Thyroid gland (tissue), 4 donors: Measurements from ENCODE around the gene ERP29. TPM values are rescaled to one million over a fixed set of nuclear protein-coding genes. Genes with fewer than 3 reads are reported as not detected.

Experiments used
- DNase-seq, 2 donors: peaks; one replicate each; pipeline ENCODE4 v3.0.0-alpha.2; 2019
- H3K27ac ChIP-seq, 3 donors: fragments of 200-600 bp; sonication (generic); 1 replicate in 2 of 3; 2 replicates in 1 of 3; pipeline ENCODE4 v1.5.1; 2016 to 2019; ENCODE audit warnings: mild to moderate bottlenecking in 1 of 3, moderate library complexity in 1 of 3
- H3K27me3 ChIP-seq: fragments of 200-600 bp; sonication (generic); one replicate; pipeline ENCODE4 v1.5.1; 2019
- H3K36me3 ChIP-seq, 2 donors: fragments of 200-600 bp; sonication (generic); one replicate each; pipeline ENCODE4 v1.5.1; 2016 to 2019
- H3K4me1 ChIP-seq, 2 donors: fragments of 200-600 bp; sonication (generic); one replicate each; pipeline ENCODE4 v1.5.1; 2017 to 2019
- H3K4me3 ChIP-seq, 3 donors: fragments of 200-600 bp; sonication (generic); replicated peaks in 1 of 3; 1 replicate in 2 of 3; 2 replicates in 1 of 3; pipeline ENCODE4 v1.5.1; 2016; ENCODE audit warnings: mild to moderate bottlenecking in 1 of 3
- H3K9me3 ChIP-seq: fragments of 200-600 bp; sonication (generic); one replicate; pipeline ENCODE4 v1.5.1; 2017
- POLR2A ChIP-seq, 2 donors: fragments of 450-650 bp; IDR thresholded peaks; one replicate each; pipeline ENCODE4 v1.6.1; 2017; ENCODE audit warnings: antibody characterized with exemption in 2 of 2, mild to moderate bottlenecking in 2 of 2, moderate library complexity in 1 of 2
- WGBS, 2 donors: methylation state at CpG; one replicate each; pipeline ENCODE4 v1.1.5; 2017; 5-methylcytosine and 5-hydroxymethylcytosine counted together
- intact Hi-C: fragments of 100-400 bp; cut with DNase I; formaldehyde crosslinking; loops from one replicate; pipeline ENCODE4 v1.15.1; 2023
- total RNA-seq, 4 donors: library from RNA; depleted of rRNA; stranded (reverse); fragments of >200 nt; gene quantifications; one replicate each; pipeline ENCODE4 v1.2.3, GENCODE V29; 2016
- TF ChIP-seq, protein P1 (sequence below), 6 experiments: fragments of 200-600 bp in 3 of 6; fragments of 450-650 bp in 3 of 6; sonication (generic) in 3 of 6; IDR thresholded peaks; one replicate each; pipeline ENCODE4 v1.5.1; 2016 to 2019; ENCODE audit warnings: antibody characterized with exemption in 6 of 6, mild to moderate bottlenecking in 2 of 6, inconsistent platforms in 1 of 6, moderate library complexity in 1 of 6

ERP29 gene
- total RNA-seq, 4 donors from 2014 or later = 66.1 to 93.3 (median 80.7) TPM

DNA sequence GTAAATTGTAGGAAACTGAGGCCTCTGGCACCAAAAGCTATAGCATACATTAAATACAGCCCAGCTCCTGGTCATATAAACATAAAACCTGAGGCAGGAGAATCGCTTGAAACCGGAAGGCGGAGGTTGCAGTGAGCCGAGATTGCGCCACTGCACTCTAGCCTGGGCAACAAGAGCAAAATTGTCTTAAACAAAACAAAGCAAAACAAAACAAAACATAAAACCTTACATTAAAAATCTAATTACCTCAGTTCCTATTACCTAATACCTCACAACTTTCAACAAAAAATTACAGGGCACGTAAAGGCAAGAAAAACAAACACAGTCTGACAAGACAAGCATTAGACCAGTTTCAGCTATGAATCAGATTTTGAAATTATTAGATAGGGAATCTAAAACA is 36.9 kb upstream of the ERP29 start:
- intact Hi-C loops = no loop called here
- Histone ChIP-seq H3K27me3 (no peaks in the 10 kb centered on the region), H3K4me1 (no peaks in the 10 kb centered on the region), H3K36me3 (no peaks in the 10 kb centered on the region), H3K9me3 (no peaks in the 10 kb centered on the region), H3K27ac (no peak overlapping the region), H3K4me3 (no peak overlapping the region)
- no peak for TF ChIP-seq POLR2A (IDR thresholded peaks at IDR 0.05)
- TF ChIP-seq, protein P1, sequence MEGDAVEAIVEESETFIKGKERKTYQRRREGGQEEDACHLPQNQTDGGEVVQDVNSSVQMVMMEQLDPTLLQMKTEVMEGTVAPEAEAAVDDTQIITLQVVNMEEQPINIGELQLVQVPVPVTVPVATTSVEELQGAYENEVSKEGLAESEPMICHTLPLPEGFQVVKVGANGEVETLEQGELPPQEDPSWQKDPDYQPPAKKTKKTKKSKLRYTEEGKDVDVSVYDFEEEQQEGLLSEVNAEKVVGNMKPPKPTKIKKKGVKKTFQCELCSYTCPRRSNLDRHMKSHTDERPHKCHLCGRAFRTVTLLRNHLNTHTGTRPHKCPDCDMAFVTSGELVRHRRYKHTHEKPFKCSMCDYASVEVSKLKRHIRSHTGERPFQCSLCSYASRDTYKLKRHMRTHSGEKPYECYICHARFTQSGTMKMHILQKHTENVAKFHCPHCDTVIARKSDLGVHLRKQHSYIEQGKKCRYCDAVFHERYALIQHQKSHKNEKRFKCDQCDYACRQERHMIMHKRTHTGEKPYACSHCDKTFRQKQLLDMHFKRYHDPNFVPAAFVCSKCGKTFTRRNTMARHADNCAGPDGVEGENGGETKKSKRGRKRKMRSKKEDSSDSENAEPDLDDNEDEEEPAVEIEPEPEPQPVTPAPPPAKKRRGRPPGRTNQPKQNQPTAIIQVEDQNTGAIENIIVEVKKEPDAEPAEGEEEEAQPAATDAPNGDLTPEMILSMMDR (IDR thresholded peaks at IDR 0.05) = no peak
- no peak for DNase-seq
- WGBS, 2 donors = 95 to 96% methylated on average over 6 of the region's 6 CpGs

DNA sequence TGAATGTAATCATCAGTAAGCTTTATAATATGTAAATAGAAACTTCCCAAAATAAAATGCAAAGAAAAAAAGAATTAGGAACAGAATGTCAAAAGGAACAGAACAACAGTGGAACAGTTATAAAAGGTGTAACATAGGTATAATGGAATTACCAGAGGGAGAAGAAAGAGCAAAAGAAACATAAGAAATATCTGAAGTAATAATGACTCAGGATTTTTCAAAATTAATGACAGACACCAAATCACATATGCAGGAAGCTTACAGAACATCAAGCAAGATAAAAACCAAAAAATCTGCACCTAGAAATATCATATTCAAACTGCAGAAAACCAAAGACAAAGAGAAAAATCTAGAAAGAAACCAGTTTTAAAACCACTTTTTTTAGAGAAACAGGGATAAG is 36.4 kb upstream of the ERP29 start:
- Histone ChIP-seq H3K4me1 (no peaks in the 10 kb centered on the region), H3K27ac (no peak overlapping the region), H3K36me3 (no peaks in the 10 kb centered on the region), H3K4me3 (no peak overlapping the region), H3K27me3 (no peaks in the 10 kb centered on the region), H3K9me3 (no peaks in the 10 kb centered on the region)
- intact Hi-C loops = no loop called here
- TF ChIP-seq, protein P1 (IDR thresholded peaks at IDR 0.05) = no peak
- TF ChIP-seq POLR2A (IDR thresholded peaks at IDR 0.05) = no peak
- no peak for DNase-seq

- DNase-seq = no peak
- Histone ChIP-seq H3K9me3 (no peaks in the 10 kb centered on the region), H3K36me3 (no peaks in the 10 kb centered on the region), H3K27me3 (no peaks in the 10 kb centered on the region), H3K4me3 (no peak overlapping the region), H3K27ac (no peak overlapping the region), H3K4me1 (no peaks in the 10 kb centered on the region)
- intact Hi-C loops = no loop called here
- TF ChIP-seq, protein P1 (IDR thresholded peaks at IDR 0.05) = no peak
- TF ChIP-seq POLR2A (IDR thresholded peaks at IDR 0.05) = no peak
Measured at GRCh38 chr12:111978545-111978944, 34.7 kb upstream of the ERP29 start.

DNA sequence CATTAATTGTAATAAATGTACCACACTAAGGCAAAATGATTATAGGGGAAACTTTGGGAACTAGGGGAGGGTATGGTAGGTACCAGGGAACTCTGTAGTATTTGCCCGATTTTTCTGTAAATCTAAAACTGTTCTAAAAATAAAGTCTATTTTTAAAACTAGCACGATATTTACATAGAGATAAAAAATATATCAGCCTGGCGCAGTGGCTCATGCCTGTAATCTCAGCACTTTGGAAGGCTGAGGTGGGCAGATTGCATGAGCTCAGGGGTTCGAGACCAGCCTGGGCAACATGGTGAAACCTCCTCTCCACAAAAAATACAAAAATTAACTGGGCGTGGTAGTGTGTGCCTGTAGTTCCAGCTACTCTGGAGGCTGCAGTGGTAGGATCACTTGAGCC is 32.6 kb upstream of the ERP29 start:
- 92 to 94% methylated on average over 5 of the region's 5 CpGs for WGBS, 2 donors

GRCh38 chr12:111981987-111982386 is 31.2 kb upstream of the ERP29 start:
- Histone ChIP-seq H3K27me3 (no peaks in the 10 kb centered on the region), H3K4me1 (no peaks in the 10 kb centered on the region), H3K9me3 (no peaks in the 10 kb centered on the region), H3K36me3 (no peaks in the 10 kb centered on the region), H3K27ac (no peak overlapping the region), H3K4me3 (no peak overlapping the region)
- TF ChIP-seq POLR2A (IDR thresholded peaks at IDR 0.05) = no peak
- TF ChIP-seq, protein P1 (IDR thresholded peaks at IDR 0.05) = no peak
- intact Hi-C loops = no loop called here
- DNase-seq = no peak
- WGBS, 2 donors = 88 to 91% methylated on average over 2 of the region's 2 CpGs

More for the DNA sequence above, 32.6 kb upstream of the ERP29 start:
- Histone ChIP-seq H3K4me3 (no peak overlapping the region), H3K4me1 (no peaks in the 10 kb centered on the region), H3K27me3 (no peaks in the 10 kb centered on the region), H3K9me3 (no peaks in the 10 kb centered on the region), H3K36me3 (no peaks in the 10 kb centered on the region), H3K27ac (no peak overlapping the region)
- no peak for DNase-seq
- intact Hi-C loops = no loop called here
- TF ChIP-seq, protein P1 (IDR thresholded peaks at IDR 0.05) = no peak
- TF ChIP-seq POLR2A (IDR thresholded peaks at IDR 0.05) = no peak
